Osteoblast (primary cell): ENCODE results near the gene TGM2. TPM values are rescaled to one million over a fixed set of nuclear protein-coding genes. Genes with fewer than 3 reads are reported as not detected.
"Not testable (repeated sequence)": the region's sequence is repeated elsewhere in the genome, so short reads cannot be mapped to it uniquely, and the experiment has no call there.

Experiments
- DNase-seq: peaks from one replicate; pipeline ENCODE4 v3.0.0; 2011; ENCODE audit warnings: low spot score, mixed read lengths; ENCODE audit not compliant: insufficient read length; ENCODE audit errors: missing footprints
- H2AFZ ChIP-seq: 2 replicates; pipeline ENCODE4 v1.6.0; 2011; ENCODE audit warnings: mild to moderate bottlenecking, low read length
- H3K27ac ChIP-seq: 2 replicates; pipeline ENCODE4 v1.5.1; 2011; ENCODE audit warnings: mild to moderate bottlenecking, low read depth, low read length, moderate library complexity
- H3K27me3 ChIP-seq: 2 replicates; pipeline ENCODE4 v1.6.0; 2012; ENCODE audit warnings: mild to moderate bottlenecking, control low read depth, inconsistent platforms, low read length, moderate library complexity; ENCODE audit not compliant: insufficient read depth
- H3K36me3 ChIP-seq: 2 replicates; pipeline ENCODE4 v1.5.1; 2011; ENCODE audit warnings: mild to moderate bottlenecking, low read length, control low read depth, moderate library complexity; ENCODE audit not compliant: insufficient read depth
- H3K4me1 ChIP-seq: 2 replicates; pipeline ENCODE4 v1.5.1; 2011; ENCODE audit warnings: mild to moderate bottlenecking, low read length, control low read depth, moderate library complexity; ENCODE audit not compliant: insufficient read depth
- H3K4me2 ChIP-seq: 2 replicates; pipeline ENCODE4 v1.6.0; 2011; ENCODE audit warnings: mild to moderate bottlenecking, low read length; ENCODE audit not compliant: insufficient read depth
- H3K4me3 ChIP-seq: fragments of 200-600 bp; sonication (generic); 3 replicates; pipeline ENCODE4 v1.5.1; 2012; ENCODE audit warnings: mild to moderate bottlenecking, low read length, inconsistent platforms; ENCODE audit not compliant: insufficient read depth
- H3K79me2 ChIP-seq: 2 replicates; pipeline ENCODE4 v1.6.0; 2012; ENCODE audit warnings: mild to moderate bottlenecking, low read length, control low read depth, inconsistent platforms; ENCODE audit not compliant: insufficient read depth
- H3K9me3 ChIP-seq: 2 replicates; pipeline ENCODE4 v1.5.1; 2011; ENCODE audit warnings: low read depth, low read length, control low read depth
- H4K20me1 ChIP-seq: 2 replicates; pipeline ENCODE4 v1.6.0; 2012; ENCODE audit warnings: mild to moderate bottlenecking, low read length, control low read depth; ENCODE audit not compliant: insufficient read depth
- total RNA-seq: library from RNA; depleted of rRNA; stranded (reverse); fragments of >200 nt; gene quantifications from 2 replicates; pipeline ENCODE4 v1.2.3, GENCODE V29; 2012
- TF ChIP-seq, protein P1 (sequence below): IDR thresholded peaks from 2 replicates; pipeline ENCODE4 v1.5.1; 2011; ENCODE audit warnings: mild to moderate bottlenecking, low read depth, low read length, moderate library complexity; ENCODE audit errors: extremely low read depth

The TGM2 gene
- total RNA-seq, 1 donor = 78.2 TPM

- Histone ChIP-seq H3K79me2 (no peaks in the 10 kb centered on the region), H3K27ac (no peak overlapping the region), H3K36me3 (no peaks in the 10 kb centered on the region), H2AFZ (no peak overlapping the region), H3K9me3 (no peaks in the 10 kb centered on the region), H3K4me2 (no peak overlapping the region), H3K27me3 (no peaks in the 10 kb centered on the region), H3K4me1 (peaks cover 11% of the 10 kb centered on the region), H4K20me1 (no peaks in the 10 kb centered on the region), H3K4me3 (no peak overlapping the region)
- TF ChIP-seq, protein P1, sequence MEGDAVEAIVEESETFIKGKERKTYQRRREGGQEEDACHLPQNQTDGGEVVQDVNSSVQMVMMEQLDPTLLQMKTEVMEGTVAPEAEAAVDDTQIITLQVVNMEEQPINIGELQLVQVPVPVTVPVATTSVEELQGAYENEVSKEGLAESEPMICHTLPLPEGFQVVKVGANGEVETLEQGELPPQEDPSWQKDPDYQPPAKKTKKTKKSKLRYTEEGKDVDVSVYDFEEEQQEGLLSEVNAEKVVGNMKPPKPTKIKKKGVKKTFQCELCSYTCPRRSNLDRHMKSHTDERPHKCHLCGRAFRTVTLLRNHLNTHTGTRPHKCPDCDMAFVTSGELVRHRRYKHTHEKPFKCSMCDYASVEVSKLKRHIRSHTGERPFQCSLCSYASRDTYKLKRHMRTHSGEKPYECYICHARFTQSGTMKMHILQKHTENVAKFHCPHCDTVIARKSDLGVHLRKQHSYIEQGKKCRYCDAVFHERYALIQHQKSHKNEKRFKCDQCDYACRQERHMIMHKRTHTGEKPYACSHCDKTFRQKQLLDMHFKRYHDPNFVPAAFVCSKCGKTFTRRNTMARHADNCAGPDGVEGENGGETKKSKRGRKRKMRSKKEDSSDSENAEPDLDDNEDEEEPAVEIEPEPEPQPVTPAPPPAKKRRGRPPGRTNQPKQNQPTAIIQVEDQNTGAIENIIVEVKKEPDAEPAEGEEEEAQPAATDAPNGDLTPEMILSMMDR = no peak
- no peak for DNase-seq
These were observed 60.8 kb downstream of the TGM2 start for GRCh38 chr20:38104285-38104684.

- DNase-seq, H3K27me3 ChIP-seq, H4K20me1 ChIP-seq, H3K4me1 ChIP-seq, H2AFZ ChIP-seq, H3K27ac ChIP-seq, H3K4me2 ChIP-seq, H3K4me3 ChIP-seq, H3K36me3 ChIP-seq, H3K79me2 ChIP-seq, H3K9me3 ChIP-seq: not testable (repeated sequence)
These were observed 62.9 kb downstream of the TGM2 start for GRCh38 chr20:38102206-38102605.

DNA sequence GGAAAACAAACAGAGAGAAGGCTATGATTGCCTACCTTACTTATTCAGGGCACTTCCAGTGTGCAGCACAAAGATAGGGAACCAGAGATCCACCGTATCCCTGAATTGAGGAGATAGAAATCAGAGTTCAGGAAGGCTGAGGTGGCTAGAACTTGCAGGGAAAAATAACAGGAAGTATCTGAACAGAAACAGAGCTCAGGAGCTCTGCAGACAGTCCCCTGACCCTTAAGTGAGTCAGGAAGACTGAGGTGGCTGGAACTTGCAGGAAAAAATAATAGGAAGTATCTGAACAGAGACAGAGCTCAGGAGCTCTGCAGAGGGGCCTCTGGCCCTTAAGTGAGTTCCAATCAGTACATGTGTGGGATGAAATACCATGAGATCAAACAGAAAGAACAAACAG, 66.1 kb downstream of the TGM2 start:
- peaks cover 18% of the 10 kb centered on the region for H3K4me1 ChIP-seq
- no peaks in the 10 kb centered on the region for H4K20me1 ChIP-seq
- H3K27ac ChIP-seq = no peak overlapping the region
- H2AFZ ChIP-seq = no peak overlapping the region
- no peak for DNase-seq
- no peaks in the 10 kb centered on the region for H3K79me2 ChIP-seq
- H3K9me3 ChIP-seq = no peaks in the 10 kb centered on the region
- H3K36me3 ChIP-seq = no peaks in the 10 kb centered on the region
- TF ChIP-seq, protein P1 = no peak
- no peaks in the 10 kb centered on the region for H3K27me3 ChIP-seq
- H3K4me2 ChIP-seq = no peak overlapping the region
- no peak overlapping the region for H3K4me3 ChIP-seq

DNA sequence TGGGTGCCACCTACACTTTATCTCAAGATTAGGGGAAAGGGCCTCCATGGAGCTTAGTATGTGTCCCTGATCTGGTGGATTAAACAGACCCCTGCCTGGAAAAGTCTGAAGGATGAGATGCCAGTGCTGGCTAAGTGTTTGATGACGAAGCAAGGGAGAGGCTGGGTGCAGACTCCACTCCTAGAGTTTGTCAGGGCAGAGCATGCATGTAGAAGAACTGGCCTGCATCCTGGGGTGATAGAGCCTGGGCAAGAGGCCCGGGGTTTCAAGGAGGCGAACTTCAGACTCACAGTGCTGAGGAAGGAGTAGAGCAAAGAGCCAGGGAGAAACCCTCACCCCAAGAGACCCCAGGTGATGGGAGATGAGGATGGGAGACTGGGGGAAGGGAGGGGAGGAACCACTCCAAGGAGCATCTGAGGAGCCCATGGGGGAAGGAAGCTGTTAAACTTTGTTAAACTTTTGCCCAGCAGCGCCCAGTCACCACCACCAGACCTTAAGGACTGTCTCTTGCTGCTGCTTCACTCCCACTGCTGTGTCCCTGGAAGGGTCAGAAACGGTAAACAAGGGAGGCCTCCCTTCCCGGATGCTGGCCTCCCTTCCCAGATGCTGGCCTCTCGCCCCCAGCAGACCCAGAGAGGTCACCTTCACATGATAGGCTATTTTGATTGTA, 69.9 kb downstream of the TGM2 start:
- Histone ChIP-seq H3K27me3 (no peaks in the 10 kb centered on the region), H3K36me3 (peaks cover 16% of the 10 kb centered on the region), H3K4me3 (no peak overlapping the region), H3K79me2 (no peaks in the 10 kb centered on the region), H3K27ac (peak overlapping the region; percentile 81), H3K9me3 (no peaks in the 10 kb centered on the region), H2AFZ (no peak overlapping the region), H3K4me1 (peaks cover 35% of the 10 kb centered on the region), H3K4me2 (no peak overlapping the region), H4K20me1 (no peaks in the 10 kb centered on the region)
- DNase-seq = no peak
- TF ChIP-seq, protein P1 = no peak
